Brain microvascular endothelial cell (primary cell): Measurements from ENCODE around the gene SAMD13.
A peak's percentile ranks its signal among the peaks of the same experiment; 100 is the strongest.

Source experiments
- DNase-seq: peaks from one replicate; pipeline ENCODE4 v3.0.0-alpha.2; 2020
- H3K27ac ChIP-seq: fragments of 250-450 bp; sonication (Bioruptor Pico); 2 replicates; pipeline ENCODE4 v1.5.1; 2020; ENCODE audit warnings: mild to moderate bottlenecking, moderate library complexity
- H3K27me3 ChIP-seq: fragments of 250-450 bp; sonication (Bioruptor Pico); replicated peaks from 2 replicates; pipeline ENCODE4 v1.5.1; 2020; ENCODE audit warnings: mild to moderate bottlenecking
- H3K36me3 ChIP-seq: fragments of 250-450 bp; sonication (Bioruptor Pico); replicated peaks from 2 replicates; pipeline ENCODE4 v1.5.1; 2020; ENCODE audit warnings: mild to moderate bottlenecking
- H3K4me3 ChIP-seq: 2 replicates; pipeline ENCODE4 v1.5.1; 2011; ENCODE audit warnings: low read depth, mild to moderate bottlenecking, control low read depth, low read length, moderate library complexity
- CTCF ChIP-seq: IDR thresholded peaks from 2 replicates; pipeline ENCODE4 v1.5.1; 2011; ENCODE audit warnings: low read depth, mild to moderate bottlenecking, moderate library complexity, low read length, control low read depth, inconsistent platforms; ENCODE audit errors: missing control alignments
- in situ Hi-C: cut with HindIII; loops from 2 replicates; pipeline ENCODE4 v1.10.0; 2017; ENCODE audit warnings: low sequenced_read_pairs, low pct_ligation_motif_present

The SAMD13 gene

GRCh38 chr1:84297546-84298244, 3.8 kb upstream of the SAMD13 start:
- H3K36me3 ChIP-seq, result no peaks in the 10 kb centered on the region
- TF ChIP-seq CTCF, result no peak
- peak overlapping the region; percentile 87 for H3K4me3 ChIP-seq
- no peak overlapping the region for H3K27ac ChIP-seq
- DNase-seq, result no peak
- no peaks in the 10 kb centered on the region for H3K27me3 ChIP-seq
- in situ Hi-C loops, result no loop called here

- H3K4me3 ChIP-seq, result peak overlapping the region; percentile 87
- TF ChIP-seq CTCF, result no peak
- no peaks in the 10 kb centered on the region for H3K27me3 ChIP-seq
- DNase-seq, result no peak
- in situ Hi-C loops, result no loop called here
- H3K27ac ChIP-seq, result no peak overlapping the region
- H3K36me3 ChIP-seq, result no peaks in the 10 kb centered on the region
Measured at GRCh38 chr1:84298328-84298683, 3.2 kb upstream of the SAMD13 start.

- in situ Hi-C loops, result no loop called here
- Histone ChIP-seq H3K27ac (peak overlapping the region; percentile 34), H3K4me3 (peak overlapping the region; percentile 87), H3K27me3 (no peaks in the 10 kb centered on the region), H3K36me3 (no peaks in the 10 kb centered on the region)
- TF ChIP-seq CTCF, result peak; percentile 5
- DNase-seq, result no peak
Measured at GRCh38 chr1:84298684-84299535, 2.6 kb upstream of the SAMD13 start.

GRCh38 chr1:84299536-84300170, 1.9 kb upstream of the SAMD13 start:
- no peak for DNase-seq
- Histone ChIP-seq H3K36me3 (no peaks in the 10 kb centered on the region), H3K27ac (no peak overlapping the region), H3K27me3 (no peaks in the 10 kb centered on the region), H3K4me3 (peak overlapping the region; percentile 87)
- in situ Hi-C loops, result no loop called here
- TF ChIP-seq CTCF, result no peak

- in situ Hi-C loops, result no loop called here
- DNase-seq, result no peak
- H3K27me3 ChIP-seq, result no peaks in the 10 kb centered on the region
- no peak for TF ChIP-seq CTCF
- no peaks in the 10 kb centered on the region for H3K36me3 ChIP-seq
- H3K27ac ChIP-seq, result no peak overlapping the region
- no peak overlapping the region for H3K4me3 ChIP-seq
Measured at GRCh38 chr1:84300501-84300900, 1.0 kb upstream of the SAMD13 start.
